Measurements from ENCODE around the gene SORCS3.

The SORCS3 gene

DNA sequence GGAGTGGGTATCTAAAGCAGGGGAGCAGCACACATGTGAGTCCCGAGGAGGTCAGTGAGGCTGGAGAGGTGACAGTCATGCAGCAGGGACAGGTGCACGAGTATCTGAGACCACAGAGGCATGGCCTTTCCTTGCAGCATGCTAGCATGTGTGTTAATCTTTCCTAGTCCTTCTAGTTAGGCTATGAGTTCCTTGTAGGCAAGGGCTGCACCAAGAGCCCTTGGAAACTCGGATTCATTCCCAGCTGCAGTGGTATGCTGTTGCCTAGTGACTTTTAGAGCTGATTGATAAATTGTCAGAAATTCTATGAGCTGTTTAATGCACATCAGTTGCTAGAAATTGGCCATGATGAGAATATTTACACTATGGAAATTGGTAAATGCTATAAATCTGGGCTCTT, 132.0 kb downstream of the SORCS3 start:
- no peaks in the 10 kb centered on the region for H3K36me3 ChIP-seq (replicated peaks)
- TF ChIP-seq, protein P1, sequence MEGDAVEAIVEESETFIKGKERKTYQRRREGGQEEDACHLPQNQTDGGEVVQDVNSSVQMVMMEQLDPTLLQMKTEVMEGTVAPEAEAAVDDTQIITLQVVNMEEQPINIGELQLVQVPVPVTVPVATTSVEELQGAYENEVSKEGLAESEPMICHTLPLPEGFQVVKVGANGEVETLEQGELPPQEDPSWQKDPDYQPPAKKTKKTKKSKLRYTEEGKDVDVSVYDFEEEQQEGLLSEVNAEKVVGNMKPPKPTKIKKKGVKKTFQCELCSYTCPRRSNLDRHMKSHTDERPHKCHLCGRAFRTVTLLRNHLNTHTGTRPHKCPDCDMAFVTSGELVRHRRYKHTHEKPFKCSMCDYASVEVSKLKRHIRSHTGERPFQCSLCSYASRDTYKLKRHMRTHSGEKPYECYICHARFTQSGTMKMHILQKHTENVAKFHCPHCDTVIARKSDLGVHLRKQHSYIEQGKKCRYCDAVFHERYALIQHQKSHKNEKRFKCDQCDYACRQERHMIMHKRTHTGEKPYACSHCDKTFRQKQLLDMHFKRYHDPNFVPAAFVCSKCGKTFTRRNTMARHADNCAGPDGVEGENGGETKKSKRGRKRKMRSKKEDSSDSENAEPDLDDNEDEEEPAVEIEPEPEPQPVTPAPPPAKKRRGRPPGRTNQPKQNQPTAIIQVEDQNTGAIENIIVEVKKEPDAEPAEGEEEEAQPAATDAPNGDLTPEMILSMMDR (IDR thresholded peaks at IDR 0.05; ENCODE audit: low read depth, low read length, missing control alignments) = no peak

GRCh38 chr10:104774234-104774633, 133.1 kb downstream of the SORCS3 start:
- Histone ChIP-seq H3K36me3 (replicated peaks) (no peaks in the 10 kb centered on the region), H3K4me3 (ENCODE audit: low read depth, low read length) (no peak overlapping the region), H3K27me3 (replicated peaks) (no peaks in the 10 kb centered on the region), H3K27ac (no peak overlapping the region)
- in situ Hi-C loops (cut with HindIII; ENCODE audit: low pct_ligation_motif_present, low sequenced_read_pairs) = no loop called here
- TF ChIP-seq, protein P1 (IDR thresholded peaks at IDR 0.05; ENCODE audit: low read depth, low read length, missing control alignments) = no peak
- no peak for DNase-seq

More for the DNA sequence above, 132.0 kb downstream of the SORCS3 start:
- in situ Hi-C loops (cut with HindIII; ENCODE audit: low pct_ligation_motif_present, low sequenced_read_pairs) = no loop called here
- no peaks in the 10 kb centered on the region for H3K27me3 ChIP-seq (replicated peaks)
- H3K4me3 ChIP-seq (ENCODE audit: low read depth, low read length) = no peak overlapping the region
- no peak overlapping the region for H3K27ac ChIP-seq
- no peak for DNase-seq

DNA sequence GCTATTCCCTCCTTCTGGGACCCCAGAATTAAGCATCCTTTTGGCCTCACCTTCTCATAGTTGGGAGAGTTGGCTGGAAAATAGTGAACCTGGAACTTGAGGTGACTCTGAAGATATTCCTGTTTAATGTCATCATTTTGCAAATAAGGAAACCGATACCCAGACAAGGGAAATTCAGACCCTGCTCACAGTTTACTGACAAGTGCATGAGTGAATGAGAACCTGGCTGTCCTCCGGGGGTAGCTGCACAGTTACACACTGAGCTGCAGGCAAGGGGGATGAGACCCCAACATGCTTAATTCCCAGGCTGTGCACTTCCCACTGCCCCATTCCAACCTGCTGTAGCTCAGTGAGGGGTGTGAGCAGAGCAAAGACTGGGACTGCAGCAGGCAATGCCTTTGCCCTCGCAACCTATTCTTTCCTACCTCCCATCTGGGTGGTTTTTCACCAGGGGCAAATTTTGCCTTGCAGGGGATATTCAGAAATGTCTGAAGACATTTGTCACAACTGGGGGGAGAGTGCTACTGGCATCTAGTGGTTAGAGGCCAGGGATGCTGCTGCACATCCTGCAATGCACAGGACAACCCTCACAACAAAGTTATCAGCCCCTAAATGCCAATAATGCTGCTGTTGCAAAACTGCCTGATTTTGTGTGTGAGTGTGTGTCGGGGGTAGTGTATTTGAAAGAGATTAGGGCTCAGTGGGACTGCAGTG, 136.2 kb downstream of the SORCS3 start:
- no peak for DNase-seq
- no peak overlapping the region for H3K4me3 ChIP-seq (ENCODE audit: low read depth, low read length)
- no peak overlapping the region for H3K27ac ChIP-seq
- no peaks in the 10 kb centered on the region for H3K36me3 ChIP-seq (replicated peaks)
- in situ Hi-C loops (cut with HindIII; ENCODE audit: low pct_ligation_motif_present, low sequenced_read_pairs) = no loop called here
- TF ChIP-seq, protein P1 (IDR thresholded peaks at IDR 0.05; ENCODE audit: low read depth, low read length, missing control alignments) = no peak
- no peaks in the 10 kb centered on the region for H3K27me3 ChIP-seq (replicated peaks)

- in situ Hi-C loops (cut with HindIII; ENCODE audit: low pct_ligation_motif_present, low sequenced_read_pairs) = no loop called here
- H3K27me3 ChIP-seq (replicated peaks) = no peaks in the 10 kb centered on the region
- H3K27ac ChIP-seq = no peak overlapping the region
- DNase-seq = no peak
- no peak overlapping the region for H3K4me3 ChIP-seq (ENCODE audit: low read depth, low read length)
- TF ChIP-seq, protein P1 (IDR thresholded peaks at IDR 0.05; ENCODE audit: low read depth, low read length, missing control alignments) = no peak
- H3K36me3 ChIP-seq (replicated peaks) = no peaks in the 10 kb centered on the region
Observed at GRCh38 chr10:104778371-104778770, 137.3 kb downstream of the SORCS3 start.

DNA sequence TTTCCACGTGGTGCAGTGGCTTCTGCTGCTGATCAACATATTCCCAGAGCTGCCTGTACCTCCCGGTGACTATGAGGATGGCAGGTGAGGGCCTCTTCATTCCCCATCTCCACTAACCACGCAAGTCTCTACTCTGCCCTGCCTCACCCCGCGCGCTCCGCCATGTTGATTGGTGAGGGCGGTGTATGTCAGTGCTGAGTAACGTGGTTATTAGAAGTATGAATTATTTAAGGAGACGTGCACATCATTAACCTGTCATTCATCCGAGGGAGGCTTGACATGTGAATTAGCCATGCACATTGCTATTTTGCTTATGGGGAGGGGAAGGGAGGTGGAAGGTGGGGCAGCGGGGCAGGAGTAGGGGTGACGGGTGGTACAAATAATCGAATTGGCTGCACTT, 138.6 kb downstream of the SORCS3 start:
- in situ Hi-C loops (cut with HindIII; ENCODE audit: low pct_ligation_motif_present, low sequenced_read_pairs) = no loop called here
- TF ChIP-seq, protein P1 (IDR thresholded peaks at IDR 0.05; ENCODE audit: low read depth, low read length, missing control alignments) = no peak
- Histone ChIP-seq H3K4me3 (ENCODE audit: low read depth, low read length) (no peak overlapping the region), H3K27me3 (replicated peaks) (no peaks in the 10 kb centered on the region), H3K27ac (no peak overlapping the region), H3K36me3 (replicated peaks) (no peaks in the 10 kb centered on the region)
- no peak for DNase-seq

- no peaks in the 10 kb centered on the region for H3K36me3 ChIP-seq (replicated peaks)
- no peak for DNase-seq
- in situ Hi-C loops (cut with HindIII; ENCODE audit: low pct_ligation_motif_present, low sequenced_read_pairs) = no loop called here
- no peaks in the 10 kb centered on the region for H3K27me3 ChIP-seq (replicated peaks)
- no peak overlapping the region for H3K27ac ChIP-seq
- TF ChIP-seq, protein P1 (IDR thresholded peaks at IDR 0.05; ENCODE audit: low read depth, low read length, missing control alignments) = no peak
- H3K4me3 ChIP-seq (ENCODE audit: low read depth, low read length) = no peak overlapping the region
Observed at GRCh38 chr10:104780165-104780564, 139.1 kb downstream of the SORCS3 start.

Data from brain microvascular endothelial cell (primary cell).